Adrenal gland (tissue), 19 donors: ENCODE measurements around the gene MC1R. TPM values are rescaled to one million over a fixed set of nuclear protein-coding genes. Genes with fewer than 3 reads are reported as not detected.

ENCODE experiments used
- DNase-seq, 7 donors: peaks; one replicate each; pipeline ENCODE4 v3.0.0-alpha.2; 2019 to 2020
- H3K27ac ChIP-seq, 5 donors: fragments of 200-600 bp; sonication (generic) in 4 of 5; 1 replicate in 3 of 5; 2 replicates in 2 of 5; pipeline versions ENCODE4 v1.5.1 to v1.8.0; 2016 to 2020; ENCODE audit warnings: mild to moderate bottlenecking in 1 of 5
- H3K27me3 ChIP-seq: fragments of 200-600 bp; 2 replicates; pipeline ENCODE4 v1.8.0; 2021
- H3K36me3 ChIP-seq, 2 donors: fragments of 200-600 bp; replicated peaks in 1 of 2; 1 replicate in 1 of 2; 2 replicates in 1 of 2; pipeline versions ENCODE4 v1.5.1 to v1.8.0; 2018 to 2022
- H3K4me1 ChIP-seq, 2 donors: fragments of 200-600 bp; replicated peaks in 1 of 2; 1 replicate in 1 of 2; 2 replicates in 1 of 2; pipeline versions ENCODE4 v1.5.1 to v1.8.0; 2018 to 2021
- H3K4me3 ChIP-seq, 4 donors: fragments of 200-600 bp; sonication (generic) in 3 of 4; one replicate each; pipeline ENCODE4 v1.5.1; 2016 to 2018
- H3K9me3 ChIP-seq, 3 donors: fragments of 200-600 bp; sonication (generic) in 1 of 3; replicated peaks in 1 of 3; 1 replicate in 2 of 3; 2 replicates in 1 of 3; pipeline versions ENCODE4 v1.5.1 to v1.8.0; 2016 to 2021
- CTCF ChIP-seq, 6 experiments: fragments of 450-650 bp in 4 of 6; fragments of 200-600 bp in 2 of 6; sonication (generic) in 1 of 6; IDR thresholded peaks; 1 replicate in 5 of 6; 2 replicates in 1 of 6; pipeline versions ENCODE4 v1.5.1 to v1.8.0; 2016 to 2021; ENCODE audit warnings: antibody characterized with exemption in 6 of 6, mild to moderate bottlenecking in 2 of 6, moderate library complexity in 1 of 6
- POLR2A ChIP-seq, 2 donors: fragments of 450-650 bp; IDR thresholded peaks; one replicate each; pipeline ENCODE4 v1.6.1; 2017; ENCODE audit warnings: antibody characterized with exemption in 2 of 2, mild to moderate bottlenecking in 2 of 2, moderate library complexity in 1 of 2
- WGBS, 4 donors: extraction: QIAGEN DNeasy Blood & Tissue Kit in 2 of 4; methylation state at CpG; one replicate each; pipeline versions ENCODE4 v1.1.5 to v1.1.7; 2013 to 2017; 5-methylcytosine and 5-hydroxymethylcytosine counted together
- intact Hi-C, 2 donors: fragments of 100-400 bp; cut with DNase I; formaldehyde crosslinking; loops; one replicate each; pipeline versions ENCODE4 v1.14.1 to v1.15.0; 2022 to 2023
- long read RNA-seq, 10 donors: library from polyadenylated mRNA in 3 of 10; unstranded in 2 of 10; stranded (forward) in 1 of 10; transcript quantifications; one replicate each; pipeline ENCODE4 v2.0.0 and lab custom pipeline, GENCODE V29; 2021 to 2026
- polyA plus RNA-seq, 3 donors: library from polyadenylated mRNA; stranded (reverse); fragments of 200-250 nt in 2 of 3; fragments of 350-450 nt in 1 of 3; fragmentation: Illumina TruSeq in 1 of 3; extraction: RNeasy Lipid Tissue Mini Kit (QIAGEN cat#74804) in 1 of 3; gene quantifications; one replicate each; pipeline ENCODE4 v1.2.3, GENCODE V29; 2013 to 2014
- total RNA-seq, 9 donors: library from RNA; depleted of rRNA in 4 of 9; stranded (reverse); fragments of >200 nt in 4 of 9; fragments of 120-200 nt in 1 of 9; fragmentation: NEBNext Ultra II Directional in 1 of 9; extraction: Animal tissue kit (Norgen Biotek cat#: 25700) in 1 of 9; gene quantifications; one replicate each; pipeline versions ENCODE4 v1.1.0 to v1.2.4, GENCODE V29; 2013 to 2023
- donor health status: healthy with polysubstance abuse.
- donor health status: Bipolar disorder and iron deficiency.
- donor health status: DM: yes; HTN: yes; CAD: no.
- donor health status: DM: no; HTN: no; CAD: no.
- donor health status: DM: no; HTN: no; CAD: no.
- donor health status: DM: yes; HTN: yes; CAD: no.

MC1R gene
- 1 to 10 TPM in 8 of 9 donors, under 1 TPM in 1; 0.72 to 8.2 (median 5.8) TPM for total RNA-seq
- 10 to 100 TPM in 2 of 3 donors, under 1 TPM in 1; 0.55 to 20.4 (median 10.0) TPM for polyA plus RNA-seq
- long read RNA-seq, donor 1, partial matches to known transcripts: 0 of 1 reads
- long read RNA-seq, donor 1, other reads (novel, unspliced or antisense): 0 of 1 reads
- long read RNA-seq, donor 2, transcript MC1R-202 (1 exons, 3,099 nt): major isoform, 6 of 6 reads
- long read RNA-seq, donor 2, partial matches to known transcripts: 0 of 6 reads
- long read RNA-seq, donor 2, other reads (novel, unspliced or antisense): 0 of 6 reads
- long read RNA-seq, donor 3, partial matches to known transcripts: 0 of 1 reads
- long read RNA-seq, donor 3, other reads (novel, unspliced or antisense): 0 of 1 reads
- long read RNA-seq, donor 4, partial matches to known transcripts: 0 of 2 reads
- long read RNA-seq, donor 4, other reads (novel, unspliced or antisense): 2 of 2 reads
- long read RNA-seq, donor 5, transcript MC1R-202 (1 exons, 3,099 nt): major isoform, 9 of 10 reads
- long read RNA-seq, donor 5, partial matches to known transcripts: 1 of 10 reads
- long read RNA-seq, donor 5, other reads (novel, unspliced or antisense): 0 of 10 reads
- long read RNA-seq, donor 6, partial matches to known transcripts: 0 of 1 reads
- long read RNA-seq, donor 6, other reads (novel, unspliced or antisense): 0 of 1 reads
- long read RNA-seq, donor 7, transcript MC1R-202 (1 exons, 3,099 nt): major isoform, 6 of 6 reads
- long read RNA-seq, donor 7, partial matches to known transcripts: 0 of 6 reads
- long read RNA-seq, donor 7, other reads (novel, unspliced or antisense): 0 of 6 reads
- long read RNA-seq, donor 8, transcript MC1R-202 (1 exons, 3,099 nt): major isoform, 5 of 5 reads
- long read RNA-seq, donor 8, partial matches to known transcripts: 0 of 5 reads
- long read RNA-seq, donor 8, other reads (novel, unspliced or antisense): 0 of 5 reads
- long read RNA-seq, donor 9, partial matches to known transcripts: 0 of 1 reads
- long read RNA-seq, donor 9, other reads (novel, unspliced or antisense): 0 of 1 reads
- long read RNA-seq, donor 10, partial matches to known transcripts: 0 of 2 reads
- long read RNA-seq, donor 10, other reads (novel, unspliced or antisense): 0 of 2 reads

GRCh38 chr16:89918453-89919347 lies at the start of gene MC1R:
Gene MC1R (plus strand): TSS chr16:89918862. CDS start chr16:89919259, 397 bp downstream.
- intact Hi-C loops: no loop called here
- Histone ChIP-seq H3K9me3 (no peaks in the 10 kb centered on the region), H3K36me3 (no peaks in the 10 kb centered on the region), H3K27ac (peak within 1 kb of the TSS in 2 of 5 donors; percentile 54 to 75), H3K4me1 (peaks cover 28 to 48% of the 10 kb centered on the region in 2 donors), H3K4me3 (peak within 1 kb of the TSS in 1 of 4 donors; percentile 44), H3K27me3 (no peaks in the 10 kb centered on the region)
- 2 to 16% (median 13%) methylated on average over 7 to 23 of the region's 23 CpGs for WGBS, 4 donors
- peak in 1 of 7 donors; percentile 36 for DNase-seq
- TF ChIP-seq POLR2A (IDR thresholded peaks at IDR 0.05): no peak
- TF ChIP-seq CTCF (IDR thresholded peaks at IDR 0.05): peak in 4 of 6 experiments; percentile 21 to 47 (median 42)

GRCh38 chr16:89869911-89870310 lies 48.8 kb upstream of the MC1R start:
- no peak overlapping the region for H3K4me3 ChIP-seq
- no peaks in the 10 kb centered on the region for H3K36me3 ChIP-seq
- 94 to 95% (median 94%) methylated on average over 12 of the region's 12 CpGs for WGBS, 4 donors
- H3K27ac ChIP-seq: no peak overlapping the region
- intact Hi-C loops: loop anchor here (10.0 kb wide), 2 partner anchors 125 to 165 kb away; partner anchors contain the start of gene SPATA2L (in 1 of the 2)
- DNase-seq: no peak
- H3K27me3 ChIP-seq: no peaks in the 10 kb centered on the region
- H3K9me3 ChIP-seq: no peaks in the 10 kb centered on the region
- H3K4me1 ChIP-seq: peaks cover 13% of the 10 kb centered on the region in 2 donors
- no peak for TF ChIP-seq POLR2A (IDR thresholded peaks at IDR 0.05)
- no peak for TF ChIP-seq CTCF (IDR thresholded peaks at IDR 0.05)

GRCh38 chr16:89870440-89870839 lies 48.2 kb upstream of the MC1R start:
- intact Hi-C loops: no loop called here
- TF ChIP-seq POLR2A (IDR thresholded peaks at IDR 0.05) (no peak), CTCF (IDR thresholded peaks at IDR 0.05) (no peak)
- H3K27me3 ChIP-seq: no peaks in the 10 kb centered on the region
- no peak for DNase-seq
- no peaks in the 10 kb centered on the region for H3K36me3 ChIP-seq
- peaks cover 15 to 16% of the 10 kb centered on the region in 2 donors for H3K4me1 ChIP-seq
- WGBS, 4 donors: 94 to 100% (median 95%) methylated on average over 2 to 6 of the region's 6 CpGs
- H3K9me3 ChIP-seq: no peaks in the 10 kb centered on the region
- no peak overlapping the region for H3K27ac ChIP-seq
- H3K4me3 ChIP-seq: no peak overlapping the region
